ENCODE data around the gene PLEKHJ1. TPM values are rescaled to one million over a fixed set of nuclear protein-coding genes. Genes with fewer than 3 reads are reported as not detected.
A peak's percentile ranks its signal among the peaks of the same experiment; 100 is the strongest.

PLEKHJ1 gene
- total RNA-seq, 3 donors from 2014 or later: 44.6 to 52.8 (median 47.4) TPM

GRCh38 chr19:2210206-2210605 lies 25.9 kb downstream of the PLEKHJ1 start:
- Histone ChIP-seq H3K27me3 (no peaks in the 10 kb centered on the region), H3K27ac (no peak overlapping the region), H3K4me1 (no peaks in the 10 kb centered on the region), H3K4me3 (no peak overlapping the region), H3K9me3 (no peaks in the 10 kb centered on the region), H3K36me3 (peaks cover 5% of the 10 kb centered on the region)
- DNase-seq (ENCODE audit: low spot score in 2 of 2): no peak
- TF ChIP-seq, protein P1, sequence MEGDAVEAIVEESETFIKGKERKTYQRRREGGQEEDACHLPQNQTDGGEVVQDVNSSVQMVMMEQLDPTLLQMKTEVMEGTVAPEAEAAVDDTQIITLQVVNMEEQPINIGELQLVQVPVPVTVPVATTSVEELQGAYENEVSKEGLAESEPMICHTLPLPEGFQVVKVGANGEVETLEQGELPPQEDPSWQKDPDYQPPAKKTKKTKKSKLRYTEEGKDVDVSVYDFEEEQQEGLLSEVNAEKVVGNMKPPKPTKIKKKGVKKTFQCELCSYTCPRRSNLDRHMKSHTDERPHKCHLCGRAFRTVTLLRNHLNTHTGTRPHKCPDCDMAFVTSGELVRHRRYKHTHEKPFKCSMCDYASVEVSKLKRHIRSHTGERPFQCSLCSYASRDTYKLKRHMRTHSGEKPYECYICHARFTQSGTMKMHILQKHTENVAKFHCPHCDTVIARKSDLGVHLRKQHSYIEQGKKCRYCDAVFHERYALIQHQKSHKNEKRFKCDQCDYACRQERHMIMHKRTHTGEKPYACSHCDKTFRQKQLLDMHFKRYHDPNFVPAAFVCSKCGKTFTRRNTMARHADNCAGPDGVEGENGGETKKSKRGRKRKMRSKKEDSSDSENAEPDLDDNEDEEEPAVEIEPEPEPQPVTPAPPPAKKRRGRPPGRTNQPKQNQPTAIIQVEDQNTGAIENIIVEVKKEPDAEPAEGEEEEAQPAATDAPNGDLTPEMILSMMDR (IDR thresholded peaks at IDR 0.05): no peak
- no peak for TF ChIP-seq POLR2AphosphoS5 (IDR thresholded peaks at IDR 0.05)
- TF ChIP-seq POLR2A (IDR thresholded peaks at IDR 0.05): no peak
- intact Hi-C loops (cut with DNase I; ENCODE audit: low total_unique reads): no loop called here

GRCh38 chr19:2209408-2209807 lies 26.7 kb downstream of the PLEKHJ1 start:
- TF ChIP-seq, protein P1 (IDR thresholded peaks at IDR 0.05): no peak
- TF ChIP-seq POLR2A (IDR thresholded peaks at IDR 0.05) (no peak), POLR2AphosphoS5 (IDR thresholded peaks at IDR 0.05) (no peak)

GRCh38 chr19:2208975-2209374 lies 27.2 kb downstream of the PLEKHJ1 start:
- H3K36me3 ChIP-seq: peaks cover 5% of the 10 kb centered on the region
- H3K27me3 ChIP-seq: no peaks in the 10 kb centered on the region
- TF ChIP-seq, protein P1 (IDR thresholded peaks at IDR 0.05): no peak
- no peak for TF ChIP-seq POLR2AphosphoS5 (IDR thresholded peaks at IDR 0.05)
- no peak for TF ChIP-seq POLR2A (IDR thresholded peaks at IDR 0.05)
- H3K27ac ChIP-seq: no peak overlapping the region
- no peak for DNase-seq (ENCODE audit: low spot score in 2 of 2)
- no peaks in the 10 kb centered on the region for H3K4me1 ChIP-seq
- intact Hi-C loops (cut with DNase I; ENCODE audit: low total_unique reads): no loop called here
- no peaks in the 10 kb centered on the region for H3K9me3 ChIP-seq
- no peak overlapping the region for H3K4me3 ChIP-seq

More at GRCh38 chr19:2209408-2209807, 26.7 kb downstream of the PLEKHJ1 start:
- H3K36me3 ChIP-seq: peaks cover 5% of the 10 kb centered on the region
- no peaks in the 10 kb centered on the region for H3K9me3 ChIP-seq
- H3K27ac ChIP-seq: no peak overlapping the region
- H3K27me3 ChIP-seq: no peaks in the 10 kb centered on the region
- H3K4me1 ChIP-seq: no peaks in the 10 kb centered on the region
- H3K4me3 ChIP-seq: no peak overlapping the region
- intact Hi-C loops (cut with DNase I; ENCODE audit: low total_unique reads): no loop called here
- DNase-seq (ENCODE audit: low spot score in 2 of 2): no peak

GRCh38 chr19:2207991-2208860 lies 27.9 kb downstream of the PLEKHJ1 start:
- H3K4me3 ChIP-seq: no peak overlapping the region
- H3K36me3 ChIP-seq: peaks cover 5% of the 10 kb centered on the region
- intact Hi-C loops (cut with DNase I; ENCODE audit: low total_unique reads): no loop called here
- no peaks in the 10 kb centered on the region for H3K27me3 ChIP-seq
- H3K27ac ChIP-seq: peak overlapping the region in 1 of 2 donors; percentile 3
- DNase-seq (ENCODE audit: low spot score in 2 of 2): no peak
- no peaks in the 10 kb centered on the region for H3K9me3 ChIP-seq
- no peak for TF ChIP-seq POLR2AphosphoS5 (IDR thresholded peaks at IDR 0.05)
- no peaks in the 10 kb centered on the region for H3K4me1 ChIP-seq

DNA sequence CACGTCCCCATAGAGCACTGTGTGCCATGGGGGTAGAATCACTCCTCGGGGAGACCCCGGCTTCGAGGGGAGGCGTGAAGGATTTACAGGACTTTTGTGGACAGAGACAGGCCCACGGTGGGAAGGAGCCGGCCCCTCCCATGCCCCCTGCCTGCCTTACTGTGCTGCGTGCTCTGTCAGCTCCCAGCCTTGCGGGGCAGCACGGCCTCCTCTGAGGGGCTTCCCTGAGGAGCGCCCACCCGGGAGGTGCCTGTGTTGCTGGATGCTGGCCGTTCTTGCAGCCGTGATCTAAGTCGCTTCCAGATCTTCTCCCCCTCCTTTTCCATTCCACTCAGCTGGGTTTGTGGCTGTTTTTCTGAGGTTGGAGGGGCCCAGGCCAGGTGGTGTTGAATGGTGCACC lies 29.1 kb downstream of the PLEKHJ1 start:
- DNase-seq (ENCODE audit: low spot score in 2 of 2): no peak

More for the DNA sequence above, 29.1 kb downstream of the PLEKHJ1 start:
- Histone ChIP-seq H3K36me3 (peaks cover 5% of the 10 kb centered on the region), H3K9me3 (no peaks in the 10 kb centered on the region), H3K4me3 (no peak overlapping the region), H3K27me3 (no peaks in the 10 kb centered on the region), H3K4me1 (no peaks in the 10 kb centered on the region), H3K27ac (no peak overlapping the region)
- intact Hi-C loops (cut with DNase I; ENCODE audit: low total_unique reads): no loop called here
- TF ChIP-seq POLR2A (IDR thresholded peaks at IDR 0.05) (no peak), POLR2AphosphoS5 (IDR thresholded peaks at IDR 0.05) (no peak)
- TF ChIP-seq, protein P1 (IDR thresholded peaks at IDR 0.05): no peak
